SK-MEL-5 (cell line): Measurements from ENCODE around the gene PHB1. TPM values are rescaled to one million over a fixed set of nuclear protein-coding genes. Genes with fewer than 3 reads are reported as not detected.

Source experiments
- DNase-seq: peaks from one replicate; pipeline ENCODE4 v3.0.0-alpha.2; 2016; ENCODE audit warnings: low read depth, low spot score
- in situ Hi-C: cut with HindIII; loops from 2 replicates; pipeline ENCODE4 v1.10.0; 2016; ENCODE audit warnings: low sequenced_read_pairs, high pct_unique_total_duplicates, low pct_unique_long_range_greater_than_20kb
- polyA plus RNA-seq, 2 experiments: library from polyadenylated mRNA; depleted of rRNA; stranded (reverse); fragments of >200 nt; gene quantifications; 2 replicates each; pipeline ENCODE4 v1.2.3, GENCODE V29; 2015
- total RNA-seq: library from RNA; depleted of rRNA; stranded (reverse); fragments of >200 nt; shearing (Covaris generic); gene quantifications from 2 replicates; pipeline ENCODE4 v1.2.3, GENCODE V29; 2014; rRNA removed

Gene PHB1
- 373 and 401 TPM in 2 replicates for total RNA-seq
- polyA plus RNA-seq (2015; cell fraction: cytosol; rRNA removed): 302 and 312 TPM in 2 replicates
- polyA plus RNA-seq (2015; cell fraction: nucleus; rRNA removed): 100 and 102 TPM in 2 replicates

- peak; percentile 99 for DNase-seq
- in situ Hi-C loops: no loop called here
Measured at GRCh38 chr17:49414622-49415350, at the start of gene PHB1. Gene PHB1, minus strand, starts transcription at chr17:49414882. Its CDS starts 1,618 bp downstream, at chr17:49413264.

GRCh38 chr17:49464049-49464448, 49.4 kb upstream of the PHB1 start:
- DNase-seq: no peak
- in situ Hi-C loops: no loop called here

- no peak for DNase-seq
- in situ Hi-C loops: no loop called here
Measured at GRCh38 chr17:49461580-49461979, 46.9 kb upstream of the PHB1 start.

GRCh38 chr17:49460401-49460800, 45.7 kb upstream of the PHB1 start:
- in situ Hi-C loops: no loop called here

GRCh38 chr17:49459401-49459984, 44.8 kb upstream of the PHB1 start:
- in situ Hi-C loops: no loop called here
- no peak for DNase-seq

More at GRCh38 chr17:49460401-49460800, 45.7 kb upstream of the PHB1 start:
- no peak for DNase-seq

- in situ Hi-C loops: no loop called here
- DNase-seq: no peak
Measured at GRCh38 chr17:49457564-49458535, 43.2 kb upstream of the PHB1 start.

- in situ Hi-C loops: no loop called here
- DNase-seq: no peak
Measured at GRCh38 chr17:49456183-49456965, 41.7 kb upstream of the PHB1 start.

GRCh38 chr17:49455272-49455861, 40.7 kb upstream of the PHB1 start:
- no peak for DNase-seq
- in situ Hi-C loops: no loop called here

- in situ Hi-C loops: no loop called here
Measured at GRCh38 chr17:49454050-49454449, 39.4 kb upstream of the PHB1 start.

GRCh38 chr17:49452661-49453060, 38.0 kb upstream of the PHB1 start:
- in situ Hi-C loops: no loop called here
- DNase-seq: no peak

More at GRCh38 chr17:49454050-49454449, 39.4 kb upstream of the PHB1 start:
- DNase-seq: peak; percentile 39

- no peak for DNase-seq
- in situ Hi-C loops: no loop called here
Measured at GRCh38 chr17:49452201-49452600, 37.5 kb upstream of the PHB1 start.

GRCh38 chr17:49450735-49451134, 36.1 kb upstream of the PHB1 start:
- in situ Hi-C loops: no loop called here
- no peak for DNase-seq

- no peak for DNase-seq
- in situ Hi-C loops: no loop called here
Measured at GRCh38 chr17:49450181-49450580, 35.5 kb upstream of the PHB1 start.

- in situ Hi-C loops: no loop called here
- DNase-seq: no peak
Measured at GRCh38 chr17:49447628-49448302, 33.1 kb upstream of the PHB1 start.

GRCh38 chr17:49445591-49445990, 30.9 kb upstream of the PHB1 start:
- DNase-seq: no peak
- in situ Hi-C loops: no loop called here

- in situ Hi-C loops: no loop called here
- DNase-seq: no peak
Measured at GRCh38 chr17:49444384-49444783, 29.7 kb upstream of the PHB1 start.
